Subcutaneous preadipocyte (primary cell): Measurements from ENCODE around the gene ALKBH6. TPM values are rescaled to one million over a fixed set of nuclear protein-coding genes. Genes with fewer than 3 reads are reported as not detected.

Source experiments
- total RNA-seq: library from RNA; depleted of rRNA; stranded (reverse); fragments of >200 nt; gene quantifications from 2 replicates; pipeline ENCODE4 v1.2.3, GENCODE V29; 2012

ALKBH6 gene
- 12.7 and 14.3 TPM in 2 replicates for total RNA-seq

GRCh38 chr19:36014012-36014924 lies at the start of gene ALKBH6:
TSS of gene ALKBH6 (minus strand) at chr19:36014213. CDS start at chr19:36013397, 816 bp downstream.

DNA sequence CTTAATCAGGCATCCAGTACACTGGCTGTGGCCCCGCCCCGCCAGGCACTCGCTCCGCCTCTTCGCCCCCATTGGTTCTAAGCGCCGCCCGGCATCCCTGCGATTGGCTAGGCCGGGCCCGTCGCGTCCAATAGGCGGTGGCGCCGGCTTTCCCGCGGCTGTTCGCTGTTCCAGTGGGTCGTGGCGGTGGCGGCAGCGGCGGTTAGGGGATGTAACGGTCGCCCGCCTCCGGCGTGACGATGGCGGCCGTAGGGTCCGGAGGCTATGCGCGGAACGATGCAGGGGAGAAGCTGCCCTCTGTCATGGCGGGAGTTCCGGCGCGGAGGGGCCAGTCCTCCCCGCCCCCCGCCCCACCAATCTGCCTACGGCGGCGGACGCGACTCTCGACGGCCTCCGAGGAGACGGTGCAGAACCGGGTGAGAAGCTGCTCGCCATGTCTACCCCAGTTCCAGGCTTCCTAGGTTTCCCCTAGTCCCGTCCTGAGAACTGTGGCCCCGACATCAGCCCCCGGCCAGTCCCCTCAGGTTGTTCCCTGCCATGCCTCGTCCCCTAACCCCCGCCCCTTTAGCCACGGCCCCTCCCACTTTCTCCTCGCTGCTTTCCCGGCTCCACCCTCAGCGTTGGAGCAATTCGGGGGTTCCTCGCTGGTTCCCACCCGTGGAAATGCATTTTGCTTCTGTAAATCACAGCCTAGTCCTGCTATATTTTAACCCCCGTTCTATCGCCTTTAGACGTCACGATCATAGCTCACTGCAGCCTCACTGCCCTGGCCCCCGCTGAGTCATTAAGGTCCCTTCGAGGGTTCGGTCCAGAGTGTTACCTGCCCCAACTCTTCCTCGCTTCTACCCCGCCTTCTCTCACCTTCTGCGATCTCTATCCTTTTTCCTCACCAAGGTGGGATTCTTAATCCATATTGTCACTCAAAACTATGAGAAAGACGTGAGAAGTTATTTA lies 41.0 kb upstream of the ALKBH6 start, which contains the start of gene WDR62:
TSS of gene WDR62 (plus strand) at position 165 of the 954 bp plus-strand sequence. CDS start at position 240, 75 bp downstream.

DNA sequence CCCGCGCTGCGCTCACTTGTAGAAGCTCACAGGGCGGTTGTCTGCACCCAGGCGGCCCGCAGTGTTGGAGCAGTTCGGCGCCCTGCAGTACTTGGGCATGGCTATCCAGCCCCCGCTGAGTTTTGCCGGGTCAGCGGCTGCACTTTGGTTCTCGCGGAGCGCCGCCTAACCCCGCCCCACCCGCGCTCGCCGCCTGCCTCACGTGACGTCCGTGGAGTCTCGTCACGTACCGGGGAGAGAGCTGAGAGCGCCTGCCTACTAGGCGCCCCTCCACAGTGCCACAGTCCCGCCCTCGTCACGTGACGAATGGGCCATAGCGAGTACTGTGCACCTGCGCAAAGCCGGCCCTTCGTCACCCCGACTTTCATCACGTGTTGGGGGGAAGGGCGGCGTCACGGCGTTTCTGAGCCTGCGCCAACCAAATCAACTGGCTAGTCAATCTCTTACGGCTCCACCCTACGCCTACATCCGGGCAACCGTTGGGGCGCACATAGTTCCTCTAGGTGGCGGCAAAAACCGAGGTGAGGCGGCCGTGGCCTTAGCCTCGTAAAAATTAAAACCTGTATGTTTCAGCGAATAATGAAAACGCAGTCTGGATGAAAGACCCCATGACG lies 40.2 kb upstream of the ALKBH6 start, which contains the start of gene THAP8:
TSS of gene THAP8 (minus strand) at position 167 of the 614 bp plus-strand sequence. CDS start at position 99, 68 bp downstream.

GRCh38 chr19:36032251-36033104 lies 18.5 kb upstream of the ALKBH6 start, which contains the start of gene CLIP3:
TSS of gene CLIP3 (minus strand) at chr19:36032873. CDS start at chr19:36032357, 516 bp downstream.

GRCh38 chr19:36008336-36008978 lies 5.6 kb downstream of the ALKBH6 start, which contains the start of gene SYNE4:
TSS of gene SYNE4 (minus strand) at chr19:36008813. CDS start at chr19:36008681, 132 bp downstream.

DNA sequence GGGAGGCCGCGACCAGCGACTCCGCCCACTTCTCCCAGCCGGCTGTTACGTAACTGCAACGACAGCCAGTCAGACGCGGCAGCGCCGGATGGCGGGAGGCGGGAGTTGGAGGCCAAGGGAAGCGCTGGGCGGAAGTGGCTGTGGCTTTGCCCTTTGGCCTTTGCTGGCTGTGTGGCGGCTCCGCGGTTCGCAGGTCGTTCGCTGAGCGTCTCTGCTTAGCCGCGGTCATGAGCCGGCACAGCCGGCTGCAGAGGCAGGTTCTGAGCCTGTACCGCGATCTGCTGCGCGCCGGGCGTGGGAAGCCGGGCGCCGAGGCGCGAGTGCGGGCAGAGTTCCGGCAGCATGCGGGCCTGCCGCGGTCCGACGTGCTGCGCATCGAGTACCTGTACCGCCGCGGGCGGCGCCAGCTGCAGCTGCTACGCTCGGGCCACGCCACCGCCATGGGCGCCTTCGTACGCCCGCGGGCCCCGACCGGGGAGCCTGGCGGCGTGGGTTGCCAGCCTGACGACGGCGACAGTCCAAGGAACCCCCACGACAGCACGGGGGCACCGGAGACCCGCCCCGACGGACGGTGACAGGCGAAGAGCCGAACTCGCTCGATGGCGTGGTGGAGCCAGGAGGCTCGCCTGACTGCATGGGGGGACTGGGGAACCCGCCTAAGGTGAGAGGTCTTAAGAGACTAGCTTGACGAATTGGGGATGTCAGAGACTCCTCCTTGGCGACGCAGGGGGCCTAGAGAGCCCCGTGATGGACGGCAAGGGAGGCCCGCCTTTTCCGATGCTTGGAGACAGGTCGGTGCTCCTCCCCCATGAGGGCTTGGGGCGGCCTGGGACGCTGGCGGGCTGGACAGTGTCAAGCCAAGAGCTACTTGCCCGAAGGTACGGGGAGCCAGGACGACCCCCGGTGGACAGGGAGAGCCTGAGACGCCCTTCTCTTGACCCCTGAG lies 18.7 kb downstream of the ALKBH6 start, which contains the start of gene SDHAF1:
TSS of gene SDHAF1 (plus strand) at position 141 of the 946 bp plus-strand sequence. CDS start at position 228, 87 bp downstream.

Other genes starting within 250 kb of the ALKBH6 start
- 5.9 and 6.3 TPM in 2 replicates for gene ARHGAP33, start 238.6 kb downstream of the ALKBH6 start, total RNA-seq
- not detected in 2 replicates for gene PRODH2, start 201.4 kb downstream of the ALKBH6 start, total RNA-seq
- not detected in 2 replicates for gene NPHS1, start 161.7 kb downstream of the ALKBH6 start, total RNA-seq
- gene KIRREL2, start 157.3 kb downstream of the ALKBH6 start, total RNA-seq = under 0.01 TPM in 1 of 2 replicates, not detected in the other
- gene APLP1, start 145.6 kb downstream of the ALKBH6 start, total RNA-seq = 0.37 and 1.2 TPM in 2 replicates
- 4.4 and 6.1 TPM in 2 replicates for gene NFKBID, start 113.7 kb downstream of the ALKBH6 start, total RNA-seq
- gene HCST, start 111.7 kb downstream of the ALKBH6 start, total RNA-seq = 0.37 and 0.59 TPM in 2 replicates
- not detected in 2 replicates for gene TYROBP, start 105.9 kb downstream of the ALKBH6 start, total RNA-seq
- gene LRFN3, start 77.8 kb downstream of the ALKBH6 start, total RNA-seq = 3.9 and 4.0 TPM in 2 replicates
- gene SDHAF1, start 19.0 kb downstream of the ALKBH6 start, total RNA-seq = 14.9 and 18.0 TPM in 2 replicates
- under 0.01 TPM in 1 of 2 replicates, not detected in the other for gene SYNE4, start 5.4 kb downstream of the ALKBH6 start, total RNA-seq
- 5.5 and 6.2 TPM in 2 replicates for gene CLIP3, start 18.7 kb upstream of the ALKBH6 start, total RNA-seq
- 1.4 and 3.7 TPM in 2 replicates for gene THAP8, start 40.1 kb upstream of the ALKBH6 start, total RNA-seq
- gene WDR62, start 40.7 kb upstream of the ALKBH6 start, total RNA-seq = 4.0 and 9.6 TPM in 2 replicates
- not detected in 2 replicates for gene OVOL3, start 96.9 kb upstream of the ALKBH6 start, total RNA-seq
- gene POLR2I, start 100.7 kb upstream of the ALKBH6 start, total RNA-seq = 51.8 and 59.2 TPM in 2 replicates
- 96.8 and 161 TPM in 2 replicates for gene TBCB, start 101.3 kb upstream of the ALKBH6 start, total RNA-seq
- 343 and 389 TPM in 2 replicates for gene CAPNS1, start 125.9 kb upstream of the ALKBH6 start, total RNA-seq
- gene COX7A1, start 138.2 kb upstream of the ALKBH6 start, total RNA-seq = 3.3 TPM in 2 replicates
- gene ZNF565, start 200.5 kb upstream of the ALKBH6 start, total RNA-seq = 5.1 and 6.6 TPM in 2 replicates
- gene ZNF146, start 200.9 kb upstream of the ALKBH6 start, total RNA-seq = 50.7 and 66.1 TPM in 2 replicates